Left lung (tissue), 10 donors: ENCODE data around the gene DRC3. TPM values are rescaled to one million over a fixed set of nuclear protein-coding genes. Genes with fewer than 3 reads are reported as not detected.

ENCODE experiments used
- ATAC-seq: fragments of 200-7000 bp; cut with Tn5 transposase; one replicate; pipeline ENCODE4 v1.9.1; 2020; ENCODE audit warnings: moderate library complexity
- DNase-seq, 4 donors: peaks; one replicate each; pipeline ENCODE4 v3.0.0-alpha.2; 2013 to 2020
- H3K27ac ChIP-seq, 2 donors: fragments of 200-600 bp; sonication (generic) in 1 of 2; one replicate each; pipeline versions ENCODE4 v1.5.0 to v1.8.0; 2020 to 2021
- H3K27me3 ChIP-seq, 2 donors: fragments of 200-600 bp; sonication (generic) in 1 of 2; one replicate each; pipeline versions ENCODE4 v1.5.0 to v1.8.0; 2020 to 2021
- H3K36me3 ChIP-seq, 2 donors: fragments of 200-600 bp; sonication (generic) in 1 of 2; one replicate each; pipeline versions ENCODE4 v1.5.0 to v1.8.0; 2020 to 2021
- H3K4me1 ChIP-seq, 2 donors: fragments of 200-600 bp; one replicate each; pipeline ENCODE4 v1.8.0; 2021
- H3K4me3 ChIP-seq, 2 donors: fragments of 200-600 bp; sonication (generic) in 1 of 2; one replicate each; pipeline versions ENCODE4 v1.5.0 to v1.8.0; 2020 to 2021; ENCODE audit warnings: mild to moderate bottlenecking in 1 of 2
- H3K9me3 ChIP-seq, 2 donors: fragments of 200-600 bp; sonication (generic) in 1 of 2; one replicate each; pipeline versions ENCODE4 v1.5.0 to v1.8.0; 2020 to 2021
- CTCF ChIP-seq, 2 donors: fragments of 200-600 bp; sonication (generic) in 1 of 2; IDR thresholded peaks; one replicate each; pipeline versions ENCODE4 v1.5.0 to v1.8.0; 2021; ENCODE audit warnings: antibody characterized with exemption in 2 of 2
- intact Hi-C, 2 donors: fragments of 100-400 bp; cut with DNase I; formaldehyde crosslinking; loops; one replicate each; pipeline versions ENCODE4 v1.11.2 to v1.14.2; 2022
- polyA plus RNA-seq, 6 donors: library from polyadenylated mRNA; unstranded; fragments of 120-200 nt; gene quantifications; one replicate each; pipeline ENCODE4 v1.2.1, GENCODE V29; 2013; ENCODE audit not compliant: insufficient read length in 6 of 6
- total RNA-seq, 2 donors: library from RNA; stranded (reverse); fragmentation: NEBNext Ultra II Directional; extraction: Animal tissue kit (Norgen Biotek cat#: 25700); gene quantifications; one replicate each; pipeline ENCODE4 v1.2.1, GENCODE V29; 2021
- donor health status: DM: no; HTN: yes; CAD: no.
- donor health status: DM: no; HTN: no; CAD: no.

DRC3 gene
- total and polyA plus RNA-seq, 8 donors, result 3.6 to 22.8 (median 16.4) TPM

- Histone ChIP-seq H3K4me1 (peaks cover 8 to 25% of the 10 kb centered on the region in 2 donors), H3K27ac (no peak overlapping the region), H3K4me3 (no peak overlapping the region), H3K36me3 (peaks cover 0 to 11% of the 10 kb centered on the region in 2 donors), H3K9me3 (no peaks in the 10 kb centered on the region), H3K27me3 (no peaks in the 10 kb centered on the region)
- ATAC-seq (no peak), DNase-seq (no peak)
- TF ChIP-seq CTCF (IDR thresholded peaks at IDR 0.05), result no peak
- intact Hi-C loops, result no loop called here
These were observed 70.3 kb downstream of the DRC3 start for GRCh38 chr17:18042983-18043382.

- H3K36me3 ChIP-seq, result peaks cover 0 to 11% of the 10 kb centered on the region in 2 donors
- no peak for ATAC-seq
- no peak for TF ChIP-seq CTCF (IDR thresholded peaks at IDR 0.05)
These were observed 70.8 kb downstream of the DRC3 start for GRCh38 chr17:18043491-18043890.

GRCh38 chr17:18044609-18045008 is 71.9 kb downstream of the DRC3 start:
- Histone ChIP-seq H3K27me3 (no peaks in the 10 kb centered on the region), H3K9me3 (no peaks in the 10 kb centered on the region), H3K36me3 (peaks cover 0 to 11% of the 10 kb centered on the region in 2 donors), H3K4me3 (no peak overlapping the region), H3K27ac (no peak overlapping the region), H3K4me1 (peaks cover 8 to 19% of the 10 kb centered on the region in 2 donors)
- no peak for TF ChIP-seq CTCF (IDR thresholded peaks at IDR 0.05)
- DNase-seq (no peak), ATAC-seq (no peak)
- intact Hi-C loops, result no loop called here

More at GRCh38 chr17:18043491-18043890, 70.8 kb downstream of the DRC3 start:
- Histone ChIP-seq H3K27me3 (no peaks in the 10 kb centered on the region), H3K9me3 (no peaks in the 10 kb centered on the region), H3K4me3 (no peak overlapping the region), H3K4me1 (peaks cover 8 to 20% of the 10 kb centered on the region in 2 donors), H3K27ac (no peak overlapping the region)
- intact Hi-C loops, result no loop called here
- DNase-seq, result peak in 1 of 4 donors; percentile 18

GRCh38 chr17:18045691-18046350 is 73.2 kb downstream of the DRC3 start:
- Histone ChIP-seq H3K4me1 (peaks cover 0 to 10% of the 10 kb centered on the region in 2 donors), H3K4me3 (no peak overlapping the region), H3K9me3 (no peaks in the 10 kb centered on the region), H3K27me3 (no peaks in the 10 kb centered on the region), H3K36me3 (peaks cover 0 to 15% of the 10 kb centered on the region in 2 donors), H3K27ac (no peak overlapping the region)
- intact Hi-C loops, result no loop called here
- no peak for DNase-seq
- ATAC-seq, result no peak
- no peak for TF ChIP-seq CTCF (IDR thresholded peaks at IDR 0.05)

GRCh38 chr17:18055597-18055996 is 82.9 kb downstream of the DRC3 start:
- DNase-seq, result no peak
- TF ChIP-seq CTCF (IDR thresholded peaks at IDR 0.05), result no peak
- Histone ChIP-seq H3K27me3 (no peaks in the 10 kb centered on the region), H3K4me1 (no peaks in the 10 kb centered on the region), H3K9me3 (no peaks in the 10 kb centered on the region), H3K36me3 (peaks cover 0 to 67% of the 10 kb centered on the region in 2 donors), H3K4me3 (no peak overlapping the region), H3K27ac (no peak overlapping the region)
- ATAC-seq, result no peak
- intact Hi-C loops, result no loop called here
